Cardiac fibroblast (primary cell): ENCODE results near the gene KY.

ENCODE experiments used
- DNase-seq, 2 donors: peaks; one replicate each; pipeline versions ENCODE4 v3.0.0 to v3.0.0-alpha.2; 2010; ENCODE audit warnings: low read depth in 2 of 2
- H3K4me3 ChIP-seq, 2 donors: replicated peaks in 1 of 2; 1 replicate in 1 of 2; 2 replicates in 1 of 2; pipeline ENCODE4 v1.5.1; 2011; ENCODE audit warnings: low read depth in 2 of 2, low read length in 2 of 2, mild to moderate bottlenecking in 2 of 2, moderate library complexity in 1 of 2
- CTCF ChIP-seq: IDR thresholded peaks from one replicate; pipeline ENCODE4 v1.5.1; 2011; ENCODE audit warnings: low read depth, mild to moderate bottlenecking, low read length, inconsistent platforms

The KY gene

GRCh38 chr3:134646086-134646485 is 4.7 kb downstream of the KY start:
- DNase-seq, result no peak
- no peak overlapping the region for H3K4me3 ChIP-seq
- TF ChIP-seq CTCF, result no peak

- no peak for TF ChIP-seq CTCF
- no peak for DNase-seq
- no peak overlapping the region for H3K4me3 ChIP-seq
Measured at GRCh38 chr3:134645515-134645914, 5.3 kb downstream of the KY start.

- TF ChIP-seq CTCF, result no peak
- no peak overlapping the region for H3K4me3 ChIP-seq
- no peak for DNase-seq
Measured at GRCh38 chr3:134644731-134645514, 5.9 kb downstream of the KY start.

- no peak for TF ChIP-seq CTCF
- DNase-seq, result no peak
- H3K4me3 ChIP-seq, result no peak overlapping the region
Measured at GRCh38 chr3:134643150-134643675, 7.6 kb downstream of the KY start.

- no peak for TF ChIP-seq CTCF
- DNase-seq, result no peak
- no peak overlapping the region for H3K4me3 ChIP-seq
Measured at GRCh38 chr3:134642445-134643149, 8.2 kb downstream of the KY start.

GRCh38 chr3:134641671-134642300 is 9.0 kb downstream of the KY start:
- no peak for DNase-seq
- TF ChIP-seq CTCF, result no peak
- H3K4me3 ChIP-seq, result no peak overlapping the region
